K562 (cell line): ENCODE results near the gene ETS2. TPM values are rescaled to one million over a fixed set of nuclear protein-coding genes. Genes with fewer than 3 reads are reported as not detected.

Experiments used
- ATAC-seq: fragments of 200-7000 bp; cut with Tn5 transposase; 3 replicates; pipeline ENCODE4 v1.9.1; 2020; ENCODE audit warnings: moderate library complexity
- BruUV-seq: library from RNA; stranded (reverse); fragments of 400-500 nt; replicated peaks from 2 replicates; lab custom pipeline; 2021; lab: Mats Ljungman, UMichigan
- CTCF ChIA-PET: fragments of 300-600 bp; formaldehyde crosslinking; extraction: SDS; loops from one replicate; lab custom pipeline; 2021; ENCODE audit warnings: low intra/inter-chr PET ratio; lab: Yijun Ruan, JAX
- POLR2A ChIA-PET: fragments of 300-600, 350-650 bp; sonication (Branson Sonifier 250); formaldehyde crosslinking; extraction: SDS; loops from one replicate; lab custom pipeline; 2021; ENCODE audit warnings: antibody characterized with exemption, inconsistent platforms; lab: Yijun Ruan, JAX
- DNase-seq, 4 experiments: peaks; one replicate each; pipeline versions ENCODE4 v3.0.0 to v3.0.0-alpha.2; 2011 to 2018; ENCODE audit warnings: low spot score in 3 of 4, mixed read lengths in 3 of 4; ENCODE audit errors: extremely low read depth in 1 of 4
- FAIRE-seq: peaks from 2 replicates; lab custom pipeline; 2011; peaks lifted over from hg19 to GRCh38; lab: Jason Lieb, UNC
- H2AFZ ChIP-seq: 2 replicates; pipeline ENCODE4 v1.6.0; 2011; ENCODE audit warnings: low read depth, low read length, control low read depth, inconsistent platforms
- H3K27ac ChIP-seq: fragments of 200-600 bp; 3 replicates; pipeline ENCODE4 v1.8.0; 2011; ENCODE audit warnings: low read depth, mild to moderate bottlenecking, control low read depth, inconsistent platforms, low read length, moderate library complexity, mixed read lengths; ENCODE audit errors: extremely low read depth
- H3K27me3 ChIP-seq, 2 experiments: fragments of 300-600 bp in 1 of 2; 2 replicates in 1 of 2; 3 replicates in 1 of 2; pipeline versions ENCODE4 v1.6.0 to v1.8.0; 2011; ENCODE audit warnings: inconsistent platforms in 2 of 2, low read length in 2 of 2, mild to moderate bottlenecking in 1 of 2, mixed read lengths in 1 of 2, moderate library complexity in 1 of 2; ENCODE audit not compliant: control insufficient read depth in 2 of 2, insufficient read depth in 2 of 2
- H3K36me3 ChIP-seq: fragments of 300-600 bp; 3 replicates; pipeline ENCODE4 v1.8.0; 2011; ENCODE audit warnings: mild to moderate bottlenecking, low read length, inconsistent platforms; ENCODE audit not compliant: control insufficient read depth, insufficient read depth
- H3K4me1 ChIP-seq, 2 experiments: fragments of 200-600 bp in 1 of 2; replicated peaks in 1 of 2; 2 replicates in 1 of 2; 3 replicates in 1 of 2; pipeline versions ENCODE4 v1.5.1 to v1.8.0; 2011; ENCODE audit warnings: inconsistent platforms in 2 of 2, low read length in 2 of 2, mild to moderate bottlenecking in 1 of 2, mixed read lengths in 1 of 2, moderate library complexity in 1 of 2; ENCODE audit not compliant: control insufficient read depth in 2 of 2, insufficient read depth in 2 of 2
- H3K4me2 ChIP-seq: 2 replicates; pipeline ENCODE4 v1.6.1; 2011; ENCODE audit warnings: low read length, control low read depth, inconsistent platforms, mixed read lengths; ENCODE audit not compliant: insufficient read depth
- H3K4me3 ChIP-seq: fragments of 200-600 bp; sonication (generic), shearing (Covaris generic); 2 replicates; pipeline ENCODE4 v1.5.1; 2016; ENCODE audit warnings: control low read depth, inconsistent platforms
- H3K79me2 ChIP-seq: fragments of 200-600 bp; 3 replicates; pipeline ENCODE4 v1.8.0; 2011; ENCODE audit warnings: low read length, inconsistent platforms; ENCODE audit not compliant: control insufficient read depth, insufficient read depth
- H3K9ac ChIP-seq, 2 experiments: 2 replicates each; pipeline versions ENCODE4 v1.6.0 to v1.6.1; 2011; ENCODE audit warnings: low read depth in 2 of 2, low read length in 2 of 2, control low read depth in 1 of 2, inconsistent platforms in 1 of 2, mild to moderate bottlenecking in 1 of 2, mixed read lengths in 1 of 2; ENCODE audit not compliant: insufficient read depth in 1 of 2
- H3K9me1 ChIP-seq: one replicate; pipeline ENCODE4 v1.6.0; 2011; ENCODE audit warnings: inconsistent platforms, mild to moderate bottlenecking, low read length, moderate library complexity; ENCODE audit not compliant: control insufficient read depth, insufficient read depth
- H3K9me3 ChIP-seq: replicated peaks from 2 replicates; pipeline ENCODE4 v1.5.1; 2011; ENCODE audit warnings: low read depth, low read length, inconsistent platforms; ENCODE audit not compliant: control insufficient read depth, insufficient read depth
- H4K20me1 ChIP-seq: replicated peaks from 2 replicates; pipeline ENCODE4 v1.6.1; 2011; ENCODE audit warnings: low read length, inconsistent platforms, mixed read lengths; ENCODE audit not compliant: control insufficient read depth, insufficient read depth
- CAMTA2 ChIP-seq: fragments of 250-450 bp; sonication (Bioruptor Pico); conservative IDR thresholded peaks from 2 replicates; pipeline ENCODE4 v1.5.1; 2022
- CHD2 ChIP-seq: IDR thresholded peaks from 2 replicates; pipeline ENCODE4 v1.6.1; 2011; ENCODE audit warnings: low read depth, low read length
- FOSL1 ChIP-seq: fragments of 200-800 bp; sonication (Bioruptor generic); conservative IDR thresholded peaks from 2 replicates; pipeline ENCODE4 v1.6.1; 2016; ENCODE audit warnings: missing genetic modification characterization, missing compliant biosample characterization
- GTF2E2 ChIP-seq: fragments of 200-800 bp; sonication (Bioruptor generic); IDR thresholded peaks from 2 replicates; pipeline ENCODE4 v1.6.1; 2016; ENCODE audit warnings: missing genetic modification characterization, missing compliant biosample characterization
- KHSRP ChIP-seq: fragments of 450-650 bp; IDR thresholded peaks from 2 replicates; pipeline ENCODE4 v1.6.1; 2017
- NFYB ChIP-seq: IDR thresholded peaks from 2 replicates; pipeline ENCODE4 v1.6.1; 2011; ENCODE audit warnings: mild to moderate bottlenecking, moderate library complexity; ENCODE audit not compliant: insufficient read length; ENCODE audit errors: extremely low read depth
- POLR2AphosphoS5 ChIP-seq: IDR thresholded peaks from 2 replicates; pipeline ENCODE4 v1.6.1; 2011; ENCODE audit warnings: mild to moderate bottlenecking, low read depth, low read length, moderate library complexity; ENCODE audit not compliant: control insufficient read depth, insufficient read depth
- PTRF ChIP-seq: fragments of 450-650 bp; IDR thresholded peaks from 2 replicates; pipeline ENCODE4 v1.6.1; 2016; ENCODE audit warnings: mild to moderate bottlenecking, missing genetic modification characterization, missing compliant biosample characterization
- RBM17 ChIP-seq: fragments of 200-400 bp; formaldehyde crosslinking; IDR thresholded peaks from 2 replicates; pipeline ENCODE4 v1.6.1; 2017; ENCODE audit warnings: low read depth, mild to moderate bottlenecking, low read length, borderline replicate concordance
- RFX7 ChIP-seq: fragments of 250-450 bp; sonication (Bioruptor Pico); IDR thresholded peaks from 2 replicates; pipeline ENCODE4 v1.5.1; 2021; ENCODE audit warnings: mild to moderate bottlenecking
- SIN3B ChIP-seq: fragments of 450-650 bp; IDR thresholded peaks from 2 replicates; pipeline ENCODE4 v1.6.1; 2017; ENCODE audit warnings: low read depth, mild to moderate bottlenecking, moderate library complexity
- ZBTB17 ChIP-seq: fragments of 450-650 bp; formaldehyde crosslinking; IDR thresholded peaks from 2 replicates; pipeline ENCODE4 v1.4.0; 2020; ENCODE audit warnings: mild to moderate bottlenecking
- ZFP36 ChIP-seq: fragments of 150-350 bp; IDR thresholded peaks from 2 replicates; pipeline ENCODE4 v1.6.1; 2018; ENCODE audit warnings: low read length, low read depth; ENCODE audit not compliant: partially characterized antibody
- ZNF395 ChIP-seq: fragments of 200-800 bp; sonication (Bioruptor generic); IDR thresholded peaks from 2 replicates; pipeline ENCODE4 v1.6.1; 2017; ENCODE audit warnings: missing genetic modification characterization, missing compliant biosample characterization
- ZNF561 ChIP-seq: fragments of 450-650 bp; formaldehyde crosslinking; conservative IDR thresholded peaks from 2 replicates; pipeline ENCODE4 v1.4.0; 2020; ENCODE audit warnings: mild to moderate bottlenecking, moderate library complexity
- WGBS: fragments of 100-300 bp; shearing (Covaris generic); methylation state at CpG from one replicate; pipeline ENCODE4 v1.1.6; 2016; ENCODE audit warnings: low coverage, mixed read lengths; ENCODE audit not compliant: insufficient coverage; ENCODE audit errors: missing lambda C conversion rate; 5-methylcytosine and 5-hydroxymethylcytosine counted together
- in situ Hi-C: fragments of 300-500 bp; cut with MboI; formaldehyde crosslinking; loops from 4 replicates; pipeline ENCODE4 v1.15.0; 2018; ENCODE audit warnings: inconsistent platforms, mixed read lengths
- intact Hi-C: fragments of 100-400 bp; cut with micrococcal nuclease; formaldehyde crosslinking; loops from 2 replicates; pipeline ENCODE4 v1.14.2; 2022
- polyA plus RNA-seq, 8 experiments: library from polyadenylated mRNA; depleted of rRNA in 4 of 8; stranded (reverse) in 5 of 8; unstranded in 3 of 8; fragments of >200 nt; fragmentation: Nextera tagmentation in 2 of 8; fragmentation: Illumina TruSeq in 1 of 8; extraction: Ambion mirVana in 2 of 8; extraction: Trizol in 1 of 8; gene quantifications; 2 replicates each; pipeline versions ENCODE4 v1.2.1 to v1.2.3, GENCODE V29; 2011 to 2014; ENCODE audit warnings: inconsistent platforms in 1 of 8, missing spikeins in 1 of 8
- total RNA-seq, 7 experiments: library from RNA; depleted of rRNA in 6 of 7; stranded (reverse); fragments of >200 nt in 6 of 7; fragmentation: Illumina TruSeq in 2 of 7; extraction: Trizol in 2 of 7; gene quantifications; 2 replicates each; pipeline versions ENCODE4 v1.2.1 to v1.2.3, GENCODE V29; 2011 to 2021; ENCODE audit warnings: low replicate concordance in 1 of 7
- TF ChIP-seq, protein P1 (sequence below): fragments of 250-450 bp; sonication (Bioruptor Pico); IDR thresholded peaks from 2 replicates; pipeline ENCODE4 v1.8.0; 2021; ENCODE audit warnings: moderate library complexity, mild to moderate bottlenecking, inconsistent platforms
- TF ChIP-seq, protein P2 (sequence below): fragments of 250-450 bp; sonication (Bioruptor Pico); IDR thresholded peaks from 2 replicates; pipeline ENCODE4 v1.4.0; 2020; ENCODE audit warnings: mild to moderate bottlenecking, moderate library complexity

ETS2 gene
- total and polyA plus RNA-seq, 9 of the 15 experiments (the other 6 are each of a cell fraction or from before 2014, with no cell fraction given): 1.7 to 24.4 (median 12.2) TPM

DNA sequence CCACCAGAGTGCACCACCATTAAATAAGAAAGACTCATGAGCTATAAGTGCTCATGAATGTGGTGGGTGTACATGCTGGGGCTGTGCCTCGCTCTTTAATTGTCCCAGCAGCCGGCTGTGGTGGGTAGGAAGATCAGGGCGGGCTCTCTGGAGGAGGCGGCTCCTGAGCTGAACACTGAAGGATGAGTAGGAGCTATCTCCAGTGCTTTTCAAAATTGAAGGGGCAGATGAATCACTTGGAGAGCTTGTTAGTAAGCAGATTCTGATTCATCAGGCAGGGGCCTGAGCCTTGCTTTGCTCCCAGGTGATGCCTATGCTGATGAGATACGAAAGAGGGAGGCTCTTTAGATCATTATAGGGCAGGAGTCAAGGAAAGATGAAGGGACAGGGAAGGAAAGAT is 54.1 kb downstream of the ETS2 start (continued):
- no peak for TF ChIP-seq SIN3B
- TF ChIP-seq FOSL1 (tag): peak; percentile 52
- no peak for TF ChIP-seq POLR2AphosphoS5
- TF ChIP-seq CAMTA2 (CRISPR knock-in tag): no peak
- TF ChIP-seq RFX7: no peak
- TF ChIP-seq ZFP36: peak; percentile 94

GRCh38 chr21:38861056-38861455 is 55.3 kb downstream of the ETS2 start:
- no peak overlapping the region for H3K4me3 ChIP-seq
- H3K9me3 ChIP-seq: no peaks in the 10 kb centered on the region
- FAIRE-seq (no peak), ATAC-seq (no peak), DNase-seq (no peak)
- POLR2A ChIA-PET: no interaction called here
- peaks cover 12 to 21% of the 10 kb centered on the region in 2 experiments for H3K4me1 ChIP-seq
- H3K27me3 ChIP-seq: 0 out of 5 replicates have a peak, but pooled peaks cover 0 to 2% of the 10 kb centered on the region in 2 experiments
- no TSS peak for BruUV-seq
- CTCF ChIA-PET: no interaction called here
- H3K9ac ChIP-seq: no peak overlapping the region
- no peaks in the 10 kb centered on the region for H4K20me1 ChIP-seq
- 43% methylated on average over 6 of the region's 6 CpGs for WGBS
- no peaks in the 10 kb centered on the region for H3K36me3 ChIP-seq
- intact Hi-C loops (no loop called here), in situ Hi-C loops (no loop called here)
- no peak overlapping the region for H3K27ac ChIP-seq
- TF ChIP-seq KHSRP (no peak), RBM17 (no peak), ZNF561 (no peak), GTF2E2 (tag) (no peak), CHD2 (no peak), PTRF (tag) (no peak), ZNF395 (CRISPR knock-in tag) (no peak), ZBTB17 (CRISPR knock-in tag) (no peak), NFYB (no peak)
- TF ChIP-seq, protein P1, sequence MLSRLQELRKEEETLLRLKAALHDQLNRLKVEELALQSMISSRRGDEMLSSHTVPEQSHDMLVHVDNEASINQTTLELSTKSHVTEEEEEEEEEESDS: no peak
- TF ChIP-seq, protein P2, sequence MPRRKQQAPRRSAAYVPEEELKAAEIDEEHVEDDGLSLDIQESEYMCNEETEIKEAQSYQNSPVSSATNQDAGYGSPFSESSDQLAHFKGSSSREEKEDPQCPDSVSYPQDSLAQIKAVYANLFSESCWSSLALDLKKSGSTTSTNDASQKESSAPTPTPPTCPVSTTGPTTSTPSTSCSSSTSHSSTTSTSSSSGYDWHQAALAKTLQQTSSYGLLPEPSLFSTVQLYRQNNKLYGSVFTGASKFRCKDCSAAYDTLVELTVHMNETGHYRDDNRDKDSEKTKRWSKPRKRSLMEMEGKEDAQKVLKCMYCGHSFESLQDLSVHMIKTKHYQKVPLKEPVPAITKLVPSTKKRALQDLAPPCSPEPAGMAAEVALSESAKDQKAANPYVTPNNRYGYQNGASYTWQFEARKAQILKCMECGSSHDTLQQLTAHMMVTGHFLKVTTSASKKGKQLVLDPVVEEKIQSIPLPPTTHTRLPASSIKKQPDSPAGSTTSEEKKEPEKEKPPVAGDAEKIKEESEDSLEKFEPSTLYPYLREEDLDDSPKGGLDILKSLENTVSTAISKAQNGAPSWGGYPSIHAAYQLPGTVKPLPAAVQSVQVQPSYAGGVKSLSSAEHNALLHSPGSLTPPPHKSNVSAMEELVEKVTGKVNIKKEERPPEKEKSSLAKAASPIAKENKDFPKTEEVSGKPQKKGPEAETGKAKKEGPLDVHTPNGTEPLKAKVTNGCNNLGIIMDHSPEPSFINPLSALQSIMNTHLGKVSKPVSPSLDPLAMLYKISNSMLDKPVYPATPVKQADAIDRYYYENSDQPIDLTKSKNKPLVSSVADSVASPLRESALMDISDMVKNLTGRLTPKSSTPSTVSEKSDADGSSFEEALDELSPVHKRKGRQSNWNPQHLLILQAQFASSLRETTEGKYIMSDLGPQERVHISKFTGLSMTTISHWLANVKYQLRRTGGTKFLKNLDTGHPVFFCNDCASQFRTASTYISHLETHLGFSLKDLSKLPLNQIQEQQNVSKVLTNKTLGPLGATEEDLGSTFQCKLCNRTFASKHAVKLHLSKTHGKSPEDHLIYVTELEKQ: no peak
- no peak overlapping the region for H3K4me2 ChIP-seq
- no peak overlapping the region for H2AFZ ChIP-seq
- H3K79me2 ChIP-seq: no peaks in the 10 kb centered on the region
- H3K9me1 ChIP-seq: no peaks in the 10 kb centered on the region
